Measurements from ENCODE around the gene ONECUT1.

GRCh38 chr15:52714968-52715367 lies 75.2 kb downstream of the ONECUT1 start:
- no peak for TF ChIP-seq POLR2A (IDR thresholded peaks at IDR 0.05)
- no peak for TF ChIP-seq CTCF (IDR thresholded peaks at IDR 0.05)

Data from ovary (tissue), 3 donors.